Neural progenitor cell (in vitro differentiated cells): ENCODE data around the gene ROBO2. TPM values are rescaled to one million over a fixed set of nuclear protein-coding genes. Genes with fewer than 3 reads are reported as not detected.

Source experiments
- DNase-seq: peaks from one replicate; pipeline ENCODE4 v3.0.0-alpha.2; 2016; ENCODE audit warnings: low spot score
- H2AFZ ChIP-seq: fragments of 200-600 bp; sonication (generic); replicated peaks from 2 replicates; pipeline ENCODE4 v1.6.1; 2016; ENCODE audit warnings: antibody characterized with exemption
- H3F3A ChIP-seq: fragments of 200-600 bp; sonication (generic); 2 replicates; pipeline ENCODE4 v1.6.1; 2016; ENCODE audit warnings: antibody characterized with exemption, low read depth
- H3K27ac ChIP-seq: fragments of 200-600 bp; sonication (generic); 2 replicates; pipeline ENCODE4 v1.5.1; 2016; ENCODE audit warnings: mild to moderate bottlenecking
- H3K27me3 ChIP-seq: fragments of 200-600 bp; sonication (generic); 2 replicates; pipeline ENCODE4 v1.6.1; 2016; ENCODE audit warnings: mild to moderate bottlenecking, moderate library complexity
- H3K36me3 ChIP-seq: fragments of 200-600 bp; sonication (generic); 2 replicates; pipeline ENCODE4 v1.5.1; 2016
- H3K4me1 ChIP-seq: fragments of 200-600 bp; sonication (generic); 2 replicates; pipeline ENCODE4 v1.6.1; 2016; ENCODE audit warnings: mixed run types
- H3K4me2 ChIP-seq: fragments of 200-600 bp; sonication (generic); 2 replicates; pipeline ENCODE4 v1.6.1; 2016
- H3K4me3 ChIP-seq: fragments of 200-600 bp; sonication (generic); 2 replicates; pipeline ENCODE4 v1.5.1; 2016
- H3K79me2 ChIP-seq: fragments of 200-600 bp; sonication (generic); 2 replicates; pipeline ENCODE4 v1.6.1; 2016; ENCODE audit warnings: low read depth
- H3K9ac ChIP-seq: fragments of 200-600 bp; sonication (generic); 2 replicates; pipeline ENCODE4 v1.6.1; 2016
- H3K9me3 ChIP-seq: fragments of 200-600 bp; sonication (generic); 2 replicates; pipeline ENCODE4 v1.5.1; 2016; ENCODE audit warnings: low read depth
- H4K20me1 ChIP-seq: fragments of 200-600 bp; sonication (generic); 2 replicates; pipeline ENCODE4 v1.6.1; 2016; ENCODE audit warnings: low read depth
- H3K27ac Mint-ChIP-seq: 3 replicates; pipeline ENCODE4 v1.8.0; 2021; ENCODE audit warnings: mixed read lengths
- H3K27me3 Mint-ChIP-seq: 2 replicates; pipeline ENCODE4 v1.8.0; 2022; ENCODE audit warnings: low read depth, mild to moderate bottlenecking, inconsistent platforms, moderate library complexity, mixed read lengths; ENCODE audit not compliant: insufficient read depth
- H3K36me3 Mint-ChIP-seq: 3 replicates; pipeline ENCODE4 v1.8.0; 2021; ENCODE audit warnings: mixed read lengths
- H3K4me1 Mint-ChIP-seq: 3 replicates; pipeline ENCODE4 v1.8.0; 2021; ENCODE audit warnings: mixed read lengths
- H3K4me3 Mint-ChIP-seq: 3 replicates; pipeline ENCODE4 v1.8.0; 2021; ENCODE audit warnings: mild to moderate bottlenecking, moderate library complexity, mixed read lengths
- H3K9me3 Mint-ChIP-seq: 3 replicates; pipeline ENCODE4 v1.8.0; 2020; ENCODE audit warnings: mixed read lengths
- EZH2 ChIP-seq: fragments of 200-600 bp; sonication (generic); IDR thresholded peaks from 2 replicates; pipeline ENCODE4 v1.6.1; 2017; ENCODE audit warnings: antibody characterized with exemption, mild to moderate bottlenecking, moderate library complexity
- EZH2phosphoT487 ChIP-seq: fragments of 200-600 bp; sonication (generic); IDR thresholded peaks from 2 replicates; pipeline ENCODE4 v1.6.1; 2017; ENCODE audit warnings: antibody characterized with exemption
- total RNA-seq: library from RNA; depleted of rRNA; stranded (reverse); fragments of >200 nt; gene quantifications from 2 replicates; pipeline ENCODE4 v1.2.3, GENCODE V29; 2015; ENCODE audit warnings: low replicate concordance
- TF ChIP-seq, protein P1 (sequence below): fragments of 200-600 bp; sonication (generic); IDR thresholded peaks from 2 replicates; pipeline ENCODE4 v1.5.1; 2017; ENCODE audit warnings: antibody characterized with exemption, mild to moderate bottlenecking

The ROBO2 gene
- total RNA-seq, 1 donor from 2014 or later = 15.0 TPM

GRCh38 chr3:77191640-77192039, 151.7 kb downstream of the ROBO2 start:
- H4K20me1 ChIP-seq = no peaks in the 10 kb centered on the region
- no peak overlapping the region for H3K27ac ChIP-seq
- no peak overlapping the region for H3K4me3 ChIP-seq
- no peaks in the 10 kb centered on the region for H3K27me3 Mint-ChIP-seq
- peaks cover 4% of the 10 kb centered on the region for H3K36me3 Mint-ChIP-seq
- H3K4me3 Mint-ChIP-seq = no peak overlapping the region
- H3K9ac ChIP-seq = no peak overlapping the region
- no peaks in the 10 kb centered on the region for H3F3A ChIP-seq
- H2AFZ ChIP-seq = no peak overlapping the region
- peaks cover 3% of the 10 kb centered on the region for H3K4me1 Mint-ChIP-seq
- no peak overlapping the region for H3K27ac Mint-ChIP-seq
- no peaks in the 10 kb centered on the region for H3K79me2 ChIP-seq
- no peaks in the 10 kb centered on the region for H3K4me1 ChIP-seq
- H3K36me3 ChIP-seq = no peaks in the 10 kb centered on the region
- no peaks in the 10 kb centered on the region for H3K9me3 ChIP-seq
- TF ChIP-seq EZH2phosphoT487 (no peak), EZH2 (no peak)
- TF ChIP-seq, protein P1, sequence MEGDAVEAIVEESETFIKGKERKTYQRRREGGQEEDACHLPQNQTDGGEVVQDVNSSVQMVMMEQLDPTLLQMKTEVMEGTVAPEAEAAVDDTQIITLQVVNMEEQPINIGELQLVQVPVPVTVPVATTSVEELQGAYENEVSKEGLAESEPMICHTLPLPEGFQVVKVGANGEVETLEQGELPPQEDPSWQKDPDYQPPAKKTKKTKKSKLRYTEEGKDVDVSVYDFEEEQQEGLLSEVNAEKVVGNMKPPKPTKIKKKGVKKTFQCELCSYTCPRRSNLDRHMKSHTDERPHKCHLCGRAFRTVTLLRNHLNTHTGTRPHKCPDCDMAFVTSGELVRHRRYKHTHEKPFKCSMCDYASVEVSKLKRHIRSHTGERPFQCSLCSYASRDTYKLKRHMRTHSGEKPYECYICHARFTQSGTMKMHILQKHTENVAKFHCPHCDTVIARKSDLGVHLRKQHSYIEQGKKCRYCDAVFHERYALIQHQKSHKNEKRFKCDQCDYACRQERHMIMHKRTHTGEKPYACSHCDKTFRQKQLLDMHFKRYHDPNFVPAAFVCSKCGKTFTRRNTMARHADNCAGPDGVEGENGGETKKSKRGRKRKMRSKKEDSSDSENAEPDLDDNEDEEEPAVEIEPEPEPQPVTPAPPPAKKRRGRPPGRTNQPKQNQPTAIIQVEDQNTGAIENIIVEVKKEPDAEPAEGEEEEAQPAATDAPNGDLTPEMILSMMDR = no peak
- no peak for DNase-seq
- no peaks in the 10 kb centered on the region for H3K27me3 ChIP-seq
- no peaks in the 10 kb centered on the region for H3K9me3 Mint-ChIP-seq
- H3K4me2 ChIP-seq = no peak overlapping the region

DNA sequence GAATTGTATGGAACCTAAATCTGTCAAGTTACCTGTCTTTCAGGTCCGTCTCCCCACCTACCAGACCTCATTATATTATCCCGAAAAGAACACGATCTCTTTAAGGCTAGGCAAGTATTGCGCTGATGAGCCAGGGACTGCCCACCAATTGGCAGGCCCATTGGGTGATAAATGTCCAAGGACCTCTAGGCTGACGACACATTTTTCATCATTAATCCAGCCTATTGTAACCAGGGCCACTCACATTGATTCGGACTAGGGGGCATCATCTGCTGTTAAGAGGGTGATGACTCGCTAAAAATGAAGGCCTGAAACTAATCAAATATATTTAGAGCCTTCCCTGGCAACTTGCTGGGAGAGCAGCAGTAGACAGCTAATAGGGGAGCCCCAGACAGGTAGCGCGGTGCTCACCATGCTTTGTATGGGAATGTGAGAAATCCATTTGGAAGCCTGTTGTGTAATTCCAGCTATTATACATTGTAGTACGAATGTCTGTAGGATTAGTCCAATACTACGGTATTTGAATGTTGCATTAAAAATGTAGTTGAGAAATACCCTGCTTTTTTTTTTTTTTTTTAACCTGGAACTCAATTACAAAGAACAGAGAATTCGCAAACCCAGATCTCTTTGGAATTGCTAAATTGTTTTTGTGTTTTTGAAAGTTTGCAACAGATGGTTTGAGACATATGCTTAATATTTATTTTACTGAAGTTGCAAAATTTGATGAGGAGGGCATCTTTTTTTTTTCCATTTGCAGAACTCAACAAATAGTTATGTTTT, 156.1 kb downstream of the ROBO2 start:
- H3K4me3 Mint-ChIP-seq = no peak overlapping the region
- H4K20me1 ChIP-seq = no peaks in the 10 kb centered on the region

GRCh38 chr3:77197408-77197807, 157.5 kb downstream of the ROBO2 start:
- H3K79me2 ChIP-seq = no peaks in the 10 kb centered on the region
- Mint-ChIP-seq H3K27ac (no peak overlapping the region), H3K4me1 (no peaks in the 10 kb centered on the region), H3K4me3 (no peak overlapping the region), H3K9me3 (no peaks in the 10 kb centered on the region), H3K36me3 (peaks cover 3% of the 10 kb centered on the region), H3K27me3 (no peaks in the 10 kb centered on the region)
- H3K9ac ChIP-seq = no peak overlapping the region
- H3K27me3 ChIP-seq = no peaks in the 10 kb centered on the region
- H3K36me3 ChIP-seq = no peaks in the 10 kb centered on the region
- H3K4me3 ChIP-seq = no peak overlapping the region
- no peaks in the 10 kb centered on the region for H3K9me3 ChIP-seq
- H2AFZ ChIP-seq = no peak overlapping the region
- no peaks in the 10 kb centered on the region for H3K4me1 ChIP-seq
- H3F3A ChIP-seq = no peaks in the 10 kb centered on the region
- H3K4me2 ChIP-seq = no peak overlapping the region
- H4K20me1 ChIP-seq = no peaks in the 10 kb centered on the region
- no peak for DNase-seq
- no peak overlapping the region for H3K27ac ChIP-seq
- TF ChIP-seq EZH2phosphoT487 (no peak), EZH2 (no peak)
- TF ChIP-seq, protein P1 = no peak

More for the DNA sequence above, 156.1 kb downstream of the ROBO2 start:
- Histone ChIP-seq H3K4me1 (no peaks in the 10 kb centered on the region), H3K9ac (no peak overlapping the region), H3K79me2 (no peaks in the 10 kb centered on the region), H3K9me3 (no peaks in the 10 kb centered on the region), H3K36me3 (no peaks in the 10 kb centered on the region), H2AFZ (no peak overlapping the region), H3K4me3 (no peak overlapping the region), H3K27me3 (no peaks in the 10 kb centered on the region), H3K4me2 (no peak overlapping the region), H3K27ac (no peak overlapping the region), H3F3A (no peaks in the 10 kb centered on the region)
- no peak for TF ChIP-seq EZH2
- no peak for TF ChIP-seq EZH2phosphoT487
- TF ChIP-seq, protein P1 = no peak
- no peak overlapping the region for H3K27ac Mint-ChIP-seq
- H3K9me3 Mint-ChIP-seq = no peaks in the 10 kb centered on the region
- DNase-seq = no peak
- H3K4me1 Mint-ChIP-seq = no peaks in the 10 kb centered on the region
- no peaks in the 10 kb centered on the region for H3K27me3 Mint-ChIP-seq
- H3K36me3 Mint-ChIP-seq = peaks cover 4% of the 10 kb centered on the region
